ENCODE measurements around the gene KANK4.

Gene KANK4

GRCh38 chr1:62306065-62306464, 13.2 kb downstream of the KANK4 start:
- Histone ChIP-seq H3K4me1 (ENCODE audit: low read depth, poor library complexity, severe bottlenecking) (no peaks in the 10 kb centered on the region), H3K27ac (no peak overlapping the region), H3K4me2 (no peak overlapping the region), H3K27me3 (ENCODE audit: insufficient read depth, low read depth) (no peaks in the 10 kb centered on the region; the same call in 1 of the 2 replicates), H3K4me3 (IDR thresholded peaks at IDR 0.05; ENCODE audit: insufficient read depth, low read depth, low read length) (no peak overlapping the region), H2AFZ (ENCODE audit: low read depth) (no peak overlapping the region), H3K79me2 (ENCODE audit: insufficient read depth, low read depth) (no peaks in the 10 kb centered on the region), H3K9ac (no peak overlapping the region), H4K20me1 (ENCODE audit: insufficient read depth) (no peaks in the 10 kb centered on the region), H3K36me3 (ENCODE audit: insufficient read depth) (no peaks in the 10 kb centered on the region)
- no peak for TF ChIP-seq CTCF (conservative IDR thresholded peaks at IDR 0.05; ENCODE audit: low read depth, low read length)

- Histone ChIP-seq H3K4me3 (IDR thresholded peaks at IDR 0.05; ENCODE audit: insufficient read depth, low read depth, low read length) (no peak overlapping the region), H4K20me1 (ENCODE audit: insufficient read depth) (no peaks in the 10 kb centered on the region), H2AFZ (ENCODE audit: low read depth) (no peak overlapping the region), H3K79me2 (ENCODE audit: insufficient read depth, low read depth) (no peaks in the 10 kb centered on the region), H3K4me2 (no peak overlapping the region), H3K9ac (no peak overlapping the region), H3K27me3 (ENCODE audit: insufficient read depth, low read depth) (no peaks in the 10 kb centered on the region; the same call in 1 of the 2 replicates), H3K36me3 (ENCODE audit: insufficient read depth) (no peaks in the 10 kb centered on the region), H3K4me1 (ENCODE audit: low read depth, poor library complexity, severe bottlenecking) (no peaks in the 10 kb centered on the region), H3K27ac (no peak overlapping the region)
- no peak for TF ChIP-seq CTCF (conservative IDR thresholded peaks at IDR 0.05; ENCODE audit: low read depth, low read length)
Observed at GRCh38 chr1:62304975-62305374, 14.3 kb downstream of the KANK4 start.

GRCh38 chr1:62304515-62304914, 14.7 kb downstream of the KANK4 start:
- Histone ChIP-seq H3K79me2 (ENCODE audit: insufficient read depth, low read depth) (no peaks in the 10 kb centered on the region), H3K4me1 (ENCODE audit: low read depth, poor library complexity, severe bottlenecking) (no peaks in the 10 kb centered on the region), H3K9ac (no peak overlapping the region), H3K4me2 (no peak overlapping the region), H3K27me3 (ENCODE audit: insufficient read depth, low read depth) (no peaks in the 10 kb centered on the region; the same call in 1 of the 2 replicates), H3K36me3 (ENCODE audit: insufficient read depth) (no peaks in the 10 kb centered on the region), H3K4me3 (IDR thresholded peaks at IDR 0.05; ENCODE audit: insufficient read depth, low read depth, low read length) (no peak overlapping the region), H4K20me1 (ENCODE audit: insufficient read depth) (no peaks in the 10 kb centered on the region), H2AFZ (ENCODE audit: low read depth) (no peak overlapping the region), H3K27ac (no peak overlapping the region)
- no peak for TF ChIP-seq CTCF (conservative IDR thresholded peaks at IDR 0.05; ENCODE audit: low read depth, low read length)

- Histone ChIP-seq H3K4me3 (IDR thresholded peaks at IDR 0.05; ENCODE audit: insufficient read depth, low read depth, low read length) (no peak overlapping the region), H3K9ac (no peak overlapping the region), H2AFZ (ENCODE audit: low read depth) (no peak overlapping the region), H3K4me1 (ENCODE audit: low read depth, poor library complexity, severe bottlenecking) (no peaks in the 10 kb centered on the region), H3K36me3 (ENCODE audit: insufficient read depth) (no peaks in the 10 kb centered on the region), H3K27me3 (ENCODE audit: insufficient read depth, low read depth) (peaks cover 3% of the 10 kb centered on the region; the same call in 1 of the 2 replicates), H4K20me1 (ENCODE audit: insufficient read depth) (no peaks in the 10 kb centered on the region), H3K79me2 (ENCODE audit: insufficient read depth, low read depth) (no peaks in the 10 kb centered on the region), H3K4me2 (no peak overlapping the region), H3K27ac (no peak overlapping the region)
- TF ChIP-seq CTCF (conservative IDR thresholded peaks at IDR 0.05; ENCODE audit: low read depth, low read length), result no peak
Observed at GRCh38 chr1:62301726-62302390, 17.4 kb downstream of the KANK4 start.

Measured in KMS-11 (cell line).